HG03575 (cell line): ENCODE results near the gene FRYL.
A peak's percentile ranks its signal among the peaks of the same experiment; 100 is the strongest.

Experiments used
- ATAC-seq: cut with Tn5 transposase; IDR thresholded peaks from one replicate; pipeline ENCODE4 v1.9.1; 2021; ENCODE audit not compliant: unreplicated experiment, insufficient number of reproducible peaks, low FRiP score; ENCODE audit errors: extremely low read depth

Gene FRYL

DNA sequence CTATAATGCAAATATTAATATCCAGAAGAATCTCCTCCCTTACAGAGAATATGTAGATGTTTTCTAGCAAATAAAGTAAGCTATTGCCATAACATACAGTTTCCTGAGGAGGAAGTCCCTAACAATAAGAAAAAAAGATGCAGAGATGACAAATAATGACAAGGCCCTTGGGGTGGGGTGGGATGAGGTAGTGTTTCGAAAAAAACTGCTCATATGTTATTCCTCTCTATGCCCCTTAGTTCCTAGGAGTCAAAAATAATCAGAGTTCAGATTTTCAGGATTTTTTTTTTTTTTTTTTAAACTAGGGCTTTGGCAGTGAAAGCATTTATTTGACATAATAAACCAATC lies 191.0 kb downstream of the FRYL start:
- ATAC-seq, result no peak

DNA sequence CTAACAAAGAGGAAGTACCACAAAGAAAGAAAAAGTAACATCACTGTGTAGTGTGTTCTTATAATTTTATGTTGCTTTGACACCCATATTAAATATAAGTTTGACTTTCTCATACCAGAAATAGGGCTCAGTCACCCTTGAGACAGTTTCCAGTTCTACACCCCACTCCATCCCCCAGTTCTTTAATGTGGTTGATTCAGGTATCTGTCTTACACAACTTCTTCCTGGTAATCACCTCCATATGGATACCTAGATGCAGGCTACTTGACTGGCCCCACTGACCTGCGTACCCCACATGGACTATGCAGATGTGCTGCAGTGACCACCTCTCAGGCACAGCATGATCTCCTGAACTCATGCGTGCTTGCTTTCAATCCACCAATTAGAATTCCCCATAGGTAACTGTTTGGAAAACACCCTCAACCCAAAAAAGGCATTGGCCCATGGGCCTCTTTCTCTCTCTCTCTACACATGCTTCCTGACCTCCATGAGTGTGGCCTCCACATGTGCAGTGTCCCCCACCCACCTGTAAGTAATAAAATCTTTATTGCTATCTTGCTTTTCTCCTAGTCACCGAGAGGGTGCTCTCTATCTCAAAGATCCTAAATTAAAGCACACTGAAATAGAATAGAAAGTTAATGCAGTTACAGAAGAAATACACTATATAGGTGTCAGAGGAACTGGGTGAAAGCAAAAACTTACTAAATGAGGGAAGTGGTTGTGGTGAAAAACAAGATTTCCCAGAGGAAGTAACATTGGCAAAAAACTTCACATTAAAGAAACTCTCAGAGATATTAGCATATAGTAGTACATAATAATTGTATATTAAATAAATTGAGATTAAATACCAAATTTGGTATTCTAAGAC lies 191.6 kb downstream of the FRYL start:
- ATAC-seq, result no peak

DNA sequence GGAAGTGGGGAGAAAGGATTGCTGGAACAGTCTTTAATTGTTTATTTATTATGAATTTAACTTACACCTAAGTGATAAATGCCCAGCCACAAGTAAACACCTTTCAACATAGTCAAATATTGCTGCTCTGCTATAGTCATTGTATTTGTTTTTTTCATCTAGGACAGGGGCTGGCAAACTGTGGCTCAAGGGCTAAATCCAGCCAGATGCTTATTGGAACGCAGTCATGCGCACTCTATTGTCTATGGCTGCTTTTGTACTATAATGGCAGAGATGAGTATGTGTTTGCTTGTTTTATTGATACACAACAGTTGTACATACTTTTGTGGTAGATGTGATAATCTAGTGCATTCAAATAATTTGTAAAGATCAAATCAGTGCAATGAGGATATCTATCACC lies 194.7 kb downstream of the FRYL start:
- ATAC-seq, result no peak

DNA sequence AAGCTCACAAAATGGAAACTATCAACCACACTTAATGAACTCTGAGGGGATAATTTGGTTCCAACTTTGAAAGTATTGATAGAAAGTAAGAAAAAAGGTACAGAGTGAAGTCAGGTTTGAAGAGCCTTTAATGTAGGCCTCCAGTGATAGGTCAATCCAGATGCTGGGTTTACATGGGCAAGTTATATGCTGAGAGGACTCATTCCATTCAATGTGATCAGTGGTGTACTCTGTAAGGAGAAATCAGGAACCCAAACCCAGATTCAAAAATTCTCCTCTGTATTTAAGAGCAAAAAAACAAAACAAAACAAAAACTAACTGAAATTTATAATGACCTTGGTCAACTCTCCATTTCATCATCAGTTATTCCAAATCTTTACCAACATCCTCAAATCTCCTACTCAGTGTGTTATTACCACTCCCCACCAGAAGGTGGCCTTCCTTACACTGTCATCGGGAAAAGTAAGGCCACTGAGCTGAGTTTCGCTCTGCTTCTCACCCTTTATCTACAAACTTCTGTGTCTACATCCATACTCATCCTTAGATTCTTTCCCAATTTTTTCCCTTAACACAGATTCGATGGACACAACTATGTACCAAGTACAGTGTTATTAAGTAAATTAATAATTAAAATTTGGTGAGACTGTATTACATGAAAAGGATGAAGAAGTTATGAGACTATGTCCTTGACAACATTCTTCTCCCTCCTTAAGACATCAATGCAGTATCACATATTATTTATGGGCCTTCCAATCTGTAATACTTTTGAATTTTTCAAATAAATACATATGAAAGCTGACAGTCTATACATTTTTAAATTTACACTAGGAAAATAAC lies 201.7 kb downstream of the FRYL start:
- ATAC-seq, result peak; percentile 52

DNA sequence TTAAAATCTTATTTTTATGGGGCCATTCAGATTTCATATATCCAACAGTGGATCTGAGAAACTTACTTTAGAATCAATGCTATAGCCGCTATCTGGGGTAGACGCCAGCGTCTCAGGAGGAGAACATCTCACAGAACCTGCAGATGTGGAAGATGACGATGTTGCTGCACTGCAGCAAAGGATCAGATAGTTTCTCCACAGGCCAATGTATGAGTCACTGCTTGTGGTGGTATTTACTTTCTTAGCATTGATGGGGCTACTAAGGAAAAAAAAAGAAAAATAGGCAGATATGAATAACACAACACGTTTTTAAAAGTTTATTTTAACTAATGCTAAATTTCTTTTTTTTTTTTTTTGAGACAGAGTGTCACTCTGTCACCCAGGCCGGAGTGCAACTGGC lies 204.1 kb downstream of the FRYL start:
- no peak for ATAC-seq

DNA sequence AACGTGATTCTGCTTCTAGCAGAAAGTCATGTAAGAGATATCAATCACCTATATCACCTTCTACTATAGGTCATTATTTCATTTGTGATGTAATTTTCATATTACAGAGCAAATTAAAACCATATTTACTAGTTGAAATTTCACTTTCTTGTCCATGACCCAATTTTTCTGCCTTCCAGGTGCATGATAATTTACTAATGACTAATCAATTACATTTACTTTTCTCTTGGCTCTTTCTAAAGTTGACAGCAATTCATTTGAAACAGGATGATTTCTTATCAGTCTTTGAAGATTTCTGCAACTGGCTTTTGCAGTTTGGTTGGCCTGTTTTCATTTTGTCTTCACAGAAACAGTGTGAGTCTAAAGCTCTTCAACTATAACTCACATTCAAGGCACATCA lies 208.6 kb downstream of the FRYL start:
- no peak for ATAC-seq

DNA sequence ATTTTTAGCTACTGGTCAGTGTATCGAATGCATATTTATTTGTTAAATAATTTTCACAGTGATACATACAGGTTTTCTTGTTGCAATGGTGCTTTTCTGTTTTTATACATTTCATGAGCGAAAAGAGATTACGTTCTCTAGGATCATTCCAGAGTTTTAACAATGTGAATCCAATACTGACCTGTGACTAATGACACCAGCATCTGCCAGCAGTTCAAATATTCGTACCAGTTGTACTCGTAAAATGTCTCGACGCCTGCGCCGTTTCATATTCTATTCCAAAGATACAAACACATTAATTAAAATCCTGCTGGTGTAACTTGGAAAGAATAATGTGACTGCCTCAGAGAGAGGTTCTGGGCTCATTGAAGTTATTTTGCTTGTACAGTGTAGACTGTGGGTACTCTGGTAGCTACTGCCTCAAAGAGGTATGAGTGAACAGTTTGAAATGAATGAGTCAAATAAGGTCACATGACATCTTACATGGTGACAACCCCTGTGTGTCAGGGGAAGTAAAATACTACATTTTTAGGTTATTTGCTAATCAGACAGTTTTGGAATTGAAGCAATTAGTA lies 209.3 kb downstream of the FRYL start:
- ATAC-seq, result no peak

DNA sequence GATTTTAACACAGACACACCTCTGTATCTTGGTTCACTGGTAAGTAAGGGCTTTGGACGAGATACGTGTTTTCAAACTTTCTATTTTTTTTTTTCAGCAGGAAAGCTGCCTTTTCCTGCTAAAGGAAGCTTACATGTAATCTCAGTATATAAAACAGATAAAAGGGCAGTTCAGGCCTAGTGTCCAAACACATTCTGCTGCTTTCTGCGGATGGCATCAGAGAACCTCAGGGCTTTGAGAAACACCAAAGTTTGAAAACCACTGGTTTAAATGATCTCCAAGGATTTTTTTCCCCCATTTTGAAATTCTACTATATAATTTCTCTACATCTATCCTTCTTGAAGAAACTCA lies 214.1 kb downstream of the FRYL start:
- no peak for ATAC-seq

DNA sequence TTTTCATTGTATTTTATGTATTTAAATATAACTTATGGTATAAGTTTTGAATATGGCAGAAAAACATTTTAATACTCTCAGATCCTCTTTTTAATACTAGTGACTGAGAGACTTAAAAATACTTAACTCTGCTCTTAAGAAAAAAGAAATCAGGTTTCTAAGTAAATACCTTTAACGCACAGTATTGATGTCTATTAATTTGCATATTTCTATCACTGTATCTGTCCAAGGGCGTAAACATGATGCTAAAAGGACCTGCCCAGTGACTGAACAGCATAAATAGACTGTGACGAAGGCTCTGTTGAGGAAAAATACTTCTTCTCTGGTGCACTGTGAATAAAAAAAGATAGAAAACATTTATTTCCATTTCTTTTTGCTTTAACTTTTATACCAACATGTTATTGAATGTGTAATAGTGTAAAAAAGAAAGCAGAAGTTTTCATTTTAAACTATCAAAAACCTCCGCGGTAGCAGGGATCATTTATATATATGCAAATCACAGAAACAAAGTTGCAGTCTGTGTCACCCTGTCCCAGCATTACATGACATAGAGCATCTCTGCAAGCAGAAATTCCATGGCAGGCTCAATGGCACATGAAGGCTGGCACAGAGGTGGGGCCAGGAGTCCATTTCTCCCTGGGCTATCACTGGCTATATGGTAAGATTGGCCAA lies 214.6 kb downstream of the FRYL start:
- ATAC-seq, result no peak

DNA sequence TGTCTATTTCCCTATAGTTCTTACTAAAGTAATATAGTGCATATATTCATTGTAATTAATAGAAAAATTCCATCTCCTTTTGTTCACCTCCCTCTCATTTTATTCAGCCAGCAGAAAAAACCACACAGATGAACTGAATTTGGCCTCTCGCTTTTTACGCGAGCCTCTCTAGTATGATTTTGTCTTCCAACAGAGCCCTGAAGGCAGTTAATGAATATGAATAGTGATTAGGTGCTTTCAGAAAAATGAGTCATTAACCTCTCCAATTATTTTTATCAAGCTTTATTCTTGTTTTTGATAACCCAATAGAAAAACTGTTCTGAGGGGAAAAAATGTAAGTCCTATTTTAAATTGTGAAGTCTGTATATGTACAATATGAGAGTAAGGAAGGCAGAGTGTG lies 215.9 kb downstream of the FRYL start:
- no peak for ATAC-seq

DNA sequence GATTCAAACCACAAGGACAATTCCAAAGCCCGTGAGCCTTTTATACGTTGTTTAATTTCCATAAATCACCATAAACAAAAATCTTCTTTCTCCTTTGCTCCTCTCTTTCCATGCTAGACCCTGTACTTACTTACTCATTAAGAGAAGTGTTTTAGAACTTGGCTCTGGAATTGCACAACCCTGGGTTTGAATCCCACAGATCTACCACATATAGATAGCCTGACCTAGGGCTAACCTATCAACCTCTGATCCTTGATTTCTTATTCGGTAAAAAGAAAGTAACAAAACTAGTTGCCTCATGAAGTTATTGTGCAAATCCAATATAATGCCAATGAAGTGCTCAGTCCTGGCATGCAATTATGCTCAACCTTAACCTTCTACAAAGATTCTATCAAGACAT lies 221.3 kb downstream of the FRYL start:
- no peak for ATAC-seq

DNA sequence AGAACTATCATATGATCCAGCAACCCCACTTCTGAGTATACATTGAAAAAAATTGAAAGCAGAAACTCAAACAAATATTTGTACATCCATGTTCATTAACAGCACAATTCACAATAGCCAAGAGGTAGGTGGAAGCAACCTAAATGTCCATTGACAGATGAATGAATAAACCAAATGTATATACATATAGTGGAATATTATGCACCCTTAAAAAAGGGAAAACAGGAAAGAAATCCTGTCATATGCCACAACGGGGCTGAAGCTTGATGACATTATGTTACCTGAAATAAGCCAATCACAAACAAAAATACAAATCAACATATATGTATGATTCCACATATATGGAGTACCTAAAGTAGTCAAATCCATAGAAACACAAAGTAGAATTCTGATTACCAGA lies 222.1 kb downstream of the FRYL start:
- no peak for ATAC-seq

DNA sequence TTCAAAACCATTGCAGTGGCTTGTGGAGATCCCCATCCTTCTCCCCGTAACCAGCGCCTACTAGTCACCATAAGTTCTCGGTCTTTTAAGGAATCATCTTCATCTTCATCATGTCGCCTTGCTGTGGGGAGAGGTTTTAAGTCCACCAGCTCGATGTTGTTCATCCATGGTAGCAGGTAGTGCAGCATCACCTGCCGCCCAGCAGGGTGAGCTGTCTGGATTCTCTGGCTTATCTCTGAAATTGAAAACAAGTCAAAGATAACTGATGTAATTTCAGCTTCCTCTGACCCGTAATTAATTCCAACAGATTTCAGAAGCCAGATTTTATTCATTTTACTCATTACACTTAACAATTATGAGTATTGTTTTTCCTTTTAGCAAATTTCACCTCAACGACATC lies 222.6 kb downstream of the FRYL start:
- ATAC-seq, result no peak

DNA sequence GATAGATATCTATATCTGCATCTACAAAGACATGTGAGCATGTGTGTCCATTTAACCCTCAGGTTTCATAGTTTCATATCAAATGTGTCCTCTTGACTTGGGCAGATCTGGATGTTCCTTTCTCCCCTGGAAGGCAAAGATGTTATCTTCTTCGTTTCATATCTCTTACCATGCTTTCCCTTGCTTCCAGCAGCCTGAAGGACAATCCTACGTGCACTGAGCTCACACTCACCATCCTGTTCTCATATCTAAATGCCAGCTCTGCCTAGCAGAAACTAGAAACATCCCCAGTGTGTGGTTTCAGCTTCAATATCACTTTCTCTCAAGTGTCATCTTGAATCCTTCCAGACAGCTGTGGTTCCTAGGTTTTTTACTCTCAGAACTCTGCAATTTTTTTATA lies 223.8 kb downstream of the FRYL start:
- ATAC-seq, result no peak

DNA sequence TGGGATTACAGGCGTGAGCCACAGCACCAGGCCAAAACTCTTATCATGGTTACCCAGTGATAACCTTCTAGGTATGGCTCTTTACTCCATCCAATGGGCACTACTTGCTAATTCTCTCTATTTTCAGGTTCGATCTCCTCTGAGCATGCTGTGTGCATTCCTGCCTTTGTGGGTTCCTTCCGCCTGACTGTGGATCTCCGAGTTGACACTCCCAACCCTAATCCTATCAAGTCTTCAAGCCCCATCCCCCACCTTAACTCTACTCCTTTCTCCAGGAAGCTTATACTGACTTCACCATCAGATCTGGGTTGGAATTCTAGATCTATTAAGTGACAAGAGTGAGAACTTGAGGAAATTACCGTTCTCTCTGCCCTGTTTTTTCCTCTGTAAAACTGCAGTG lies 225.5 kb downstream of the FRYL start:
- no peak for ATAC-seq

DNA sequence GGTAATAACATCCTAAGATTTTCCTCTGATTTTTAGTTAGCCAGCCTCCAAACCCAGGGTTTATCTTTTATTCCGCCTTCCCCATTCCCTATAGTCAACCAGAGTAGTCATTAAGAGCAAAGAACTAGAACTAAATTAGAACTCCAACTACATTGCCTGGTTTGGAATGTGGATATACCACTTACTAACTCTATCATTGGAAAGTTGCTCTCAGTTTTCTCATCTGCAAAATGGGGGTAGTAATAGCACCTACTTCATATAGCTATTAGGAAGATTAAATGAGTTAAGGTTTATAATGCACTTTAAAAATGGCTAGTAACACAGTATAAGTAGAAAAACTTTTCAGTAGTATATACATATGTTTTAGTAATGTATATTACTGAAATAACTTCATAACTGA lies 226.4 kb downstream of the FRYL start:
- ATAC-seq, result no peak

DNA sequence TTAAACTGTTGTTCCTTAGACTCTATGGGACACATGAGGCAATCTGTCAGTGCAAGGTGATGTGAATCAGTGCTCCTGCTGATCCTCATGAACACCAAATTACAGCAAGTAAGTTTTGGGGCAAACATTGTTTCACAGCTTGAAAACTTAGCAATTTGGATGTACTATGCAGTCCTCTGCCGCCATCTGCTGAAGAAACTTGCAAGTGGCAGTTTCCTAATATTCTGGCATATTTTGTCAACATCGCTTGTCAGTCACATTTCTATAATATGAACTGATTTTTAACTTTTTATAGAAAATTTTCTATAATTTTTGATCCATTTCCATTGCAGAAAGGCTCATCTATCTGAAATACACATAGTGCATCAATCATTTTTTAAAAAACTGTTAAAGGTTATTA lies 233.7 kb downstream of the FRYL start:
- ATAC-seq, result no peak

DNA sequence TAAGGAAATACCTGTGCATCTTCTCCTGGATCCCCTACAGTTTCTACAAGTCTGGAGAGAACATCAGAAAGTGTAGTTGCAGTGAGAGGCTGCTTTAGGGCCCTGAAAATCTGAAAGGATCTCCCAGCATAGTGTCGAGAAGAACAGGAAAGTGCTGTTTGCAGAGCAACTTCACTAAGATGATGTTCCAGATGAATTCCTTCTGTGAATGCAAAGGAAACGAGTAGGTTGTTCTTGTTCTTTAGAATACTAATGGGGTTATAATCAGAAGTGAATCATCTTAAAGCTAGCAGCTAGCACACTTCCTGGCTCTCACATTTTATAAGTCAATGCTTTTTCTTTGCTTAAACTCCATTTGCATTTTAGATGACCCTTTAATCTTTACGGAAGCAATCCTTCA lies 236.3 kb downstream of the FRYL start:
- no peak for ATAC-seq

DNA sequence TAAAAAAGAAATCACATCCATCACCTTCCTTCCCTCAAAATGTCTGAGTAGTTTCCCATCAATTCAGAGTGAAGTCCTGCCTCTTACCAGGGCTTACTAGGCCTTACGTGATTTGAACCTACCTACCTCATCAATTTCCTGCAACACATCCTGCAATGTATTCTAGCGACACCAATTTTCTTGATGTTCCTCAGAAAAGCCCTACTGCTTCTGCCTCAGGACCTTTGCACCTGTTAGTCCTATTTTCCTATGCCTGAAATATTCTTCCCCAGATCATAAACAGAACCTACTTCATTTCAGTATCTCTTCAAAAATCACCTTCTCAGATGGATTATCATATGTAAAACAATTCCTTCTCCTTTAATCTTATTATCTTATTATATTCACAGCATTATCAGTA lies 237.2 kb downstream of the FRYL start:
- ATAC-seq, result no peak

DNA sequence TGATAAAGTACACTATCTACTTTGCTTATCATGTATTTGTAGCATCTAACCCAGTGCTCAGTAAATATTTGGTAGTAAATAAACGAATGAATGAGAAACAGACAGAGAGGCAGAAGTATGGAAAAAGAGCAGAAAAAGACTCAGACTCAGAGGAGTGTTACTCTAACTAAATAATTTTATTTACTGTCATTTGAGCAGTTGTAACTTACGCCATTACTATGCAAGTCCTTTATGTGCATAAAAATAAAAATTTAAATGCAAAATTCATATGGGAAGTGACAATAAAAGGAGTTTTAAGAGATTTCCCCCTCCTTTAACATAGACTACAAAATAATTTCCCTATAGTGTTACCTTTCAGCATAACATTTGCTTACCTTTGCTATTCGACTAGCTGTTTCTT lies 240.5 kb downstream of the FRYL start:
- no peak for ATAC-seq
